PC-3 (cell line): ENCODE measurements around the gene PRR14.

Source experiments
- CTCF ChIP-seq: fragments of 300-600 bp; sonication (generic); conservative IDR thresholded peaks from 2 replicates; pipeline ENCODE4 v1.5.1; 2017; ENCODE audit warnings: antibody characterized with exemption, low read depth, mild to moderate bottlenecking, low read length
- EZH2 ChIP-seq: fragments of 300-600 bp; sonication (generic); IDR thresholded peaks from one replicate; pipeline ENCODE4 v1.6.1; 2017; ENCODE audit warnings: antibody characterized with exemption, mild to moderate bottlenecking, low read length; ENCODE audit not compliant: unreplicated experiment
- EZH2phosphoT487 ChIP-seq: fragments of 300-600 bp; sonication (generic); IDR thresholded peaks from 2 replicates; pipeline ENCODE4 v1.6.1; 2018; ENCODE audit warnings: mild to moderate bottlenecking, antibody characterized with exemption, low read length, borderline replicate concordance

- TF ChIP-seq EZH2phosphoT487 (no peak), CTCF (no peak), EZH2 (no peak)
Measured at GRCh38 chr16:30602616-30603277, 48.0 kb upstream of the PRR14 start.
